HEK293T (cell line): ENCODE measurements around the gene ZNF773.
A peak's percentile ranks its signal among the peaks of the same experiment; 100 is the strongest.
"Not testable (repeated sequence)": the region's sequence is repeated elsewhere in the genome, so short reads cannot be mapped to it uniquely, and the experiment has no call there.

Experiments used
- CTCF ChIA-PET: fragments of 350-600 bp; formaldehyde crosslinking; extraction: SDS; loops from one replicate; lab custom pipeline; 2021; ENCODE audit warnings: antibody characterized with exemption, inconsistent platforms; lab: Yijun Ruan, JAX
- POLR2A ChIA-PET: fragments of 350-600 bp; formaldehyde crosslinking; extraction: SDS; loops from one replicate; lab custom pipeline; 2020; ENCODE audit warnings: antibody characterized with exemption, inconsistent platforms; lab: Yijun Ruan, JAX
- DNase-seq: peaks from one replicate; pipeline ENCODE4 v3.0.0; 2012; ENCODE audit warnings: mixed read lengths; ENCODE audit errors: extremely low spot score
- ARNT ChIP-seq: fragments of 450-650 bp; IDR thresholded peaks from 2 replicates; pipeline ENCODE4 v1.6.1; 2017; ENCODE audit warnings: mild to moderate bottlenecking
- BHLHE40 ChIP-seq: fragments of 450-650 bp; IDR thresholded peaks from 2 replicates; pipeline ENCODE4 v1.6.1; 2016; ENCODE audit warnings: mild to moderate bottlenecking, moderate library complexity, borderline replicate concordance
- CTBP1 ChIP-seq: fragments of 450-650 bp; IDR thresholded peaks from 2 replicates; pipeline ENCODE4 v1.6.1; 2016; ENCODE audit warnings: borderline replicate concordance
- ELF4 ChIP-seq: fragments of 450-650 bp; IDR thresholded peaks from 2 replicates; pipeline ENCODE4 v1.6.1; 2017; ENCODE audit warnings: antibody characterized with exemption
- FOXA1 ChIP-seq: fragments of 450-650 bp; IDR thresholded peaks from 2 replicates; pipeline ENCODE4 v1.6.1; 2016; ENCODE audit warnings: mild to moderate bottlenecking
- FOXK2 ChIP-seq: fragments of 450-650 bp; IDR thresholded peaks from 2 replicates; pipeline ENCODE4 v1.6.1; 2016; ENCODE audit warnings: mild to moderate bottlenecking
- FOXM1 ChIP-seq: fragments of 450-650 bp; IDR thresholded peaks from 2 replicates; pipeline ENCODE4 v1.6.1; 2017; ENCODE audit warnings: mild to moderate bottlenecking, borderline replicate concordance
- HDGF ChIP-seq: fragments of 450-650 bp; IDR thresholded peaks from 2 replicates; pipeline ENCODE4 v1.6.1; 2017; ENCODE audit warnings: antibody characterized with exemption, borderline replicate concordance
- L3MBTL2 ChIP-seq: fragments of 450-650 bp; conservative IDR thresholded peaks from 2 replicates; pipeline ENCODE4 v1.6.1; 2016; ENCODE audit warnings: mild to moderate bottlenecking
- LEF1 ChIP-seq: fragments of 450-650 bp; IDR thresholded peaks from 2 replicates; pipeline ENCODE4 v1.6.1; 2017; ENCODE audit warnings: mild to moderate bottlenecking, borderline replicate concordance
- NFRKB ChIP-seq: fragments of 450-650 bp; IDR thresholded peaks from 2 replicates; pipeline ENCODE4 v1.6.1; 2016; ENCODE audit warnings: mild to moderate bottlenecking, moderate library complexity
- SP1 ChIP-seq: fragments of 450-650 bp; IDR thresholded peaks from 2 replicates; pipeline ENCODE4 v1.6.1; 2017
- SUZ12 ChIP-seq: fragments of 450-650 bp; IDR thresholded peaks from 2 replicates; pipeline ENCODE4 v1.6.1; 2016; ENCODE audit warnings: mild to moderate bottlenecking
- TARDBP ChIP-seq: fragments of 450-650 bp; IDR thresholded peaks from 2 replicates; pipeline ENCODE4 v1.6.1; 2016
- ZNF384 ChIP-seq: fragments of 450-650 bp; IDR thresholded peaks from 2 replicates; pipeline ENCODE4 v1.6.1; 2016
- TF ChIP-seq, protein P1 (sequence below): fragments of 450-650 bp; IDR thresholded peaks from 2 replicates; pipeline ENCODE4 v1.6.1; 2016

Gene ZNF773

DNA sequence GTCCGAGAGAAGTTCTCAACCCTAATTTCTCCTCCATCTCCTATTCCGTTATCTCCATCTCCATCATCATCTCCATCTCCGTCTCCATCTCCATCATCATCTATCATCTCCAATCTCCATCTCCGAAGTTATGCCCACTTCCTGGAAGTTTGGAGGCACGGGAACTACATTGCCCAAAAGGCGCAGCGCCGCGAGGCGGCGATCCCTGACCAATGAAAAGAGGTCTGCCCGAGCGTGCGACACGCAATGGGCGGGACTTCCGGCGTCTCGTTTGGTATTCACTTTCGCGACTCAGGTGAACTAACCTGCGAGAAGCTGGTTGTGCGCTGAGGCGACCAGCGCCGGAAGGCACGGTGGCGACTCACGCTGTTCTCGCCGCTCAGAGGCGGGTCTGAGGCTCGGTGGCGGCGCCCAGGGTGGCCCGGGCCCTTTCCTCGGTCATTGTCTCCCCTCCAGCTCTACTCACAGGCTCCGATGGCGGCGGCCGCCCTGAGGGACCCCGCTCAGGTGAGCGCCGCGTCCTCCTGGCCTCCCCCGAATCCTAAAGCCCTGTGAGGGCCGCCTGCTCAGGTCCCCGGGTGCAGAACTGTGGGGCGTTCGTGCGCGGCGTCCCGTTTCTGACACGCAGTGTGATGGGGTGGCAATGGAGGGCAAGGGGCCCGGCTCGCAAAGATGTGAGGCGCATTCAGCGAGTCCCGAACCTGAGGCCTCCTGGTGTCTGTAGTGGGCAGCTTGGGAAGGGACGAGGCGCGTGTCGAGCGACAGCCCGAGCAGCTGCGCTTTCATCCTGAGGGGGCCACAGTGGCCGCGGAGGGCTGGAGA, 12.1 kb upstream of the ZNF773 start, which contains the start of gene ZNF419:
Gene ZNF419 (plus strand): TSS at position 274 of the 822 bp plus-strand sequence. CDS start 201 bp downstream, at position 475.
- DNase-seq: peak; percentile 88
- TF ChIP-seq ELF4 (peak; percentile 87), CTBP1 (0 out of 2 replicates have a peak, but pooled peaks have one; percentile 47)
- CTCF ChIA-PET: not testable (repeated sequence)
- POLR2A ChIA-PET: interaction anchor here (1.3 kb wide), 1 partner anchor 12 kb away, joined by 3 read pairs; the partner anchor contains the start of gene ZNF773

DNA sequence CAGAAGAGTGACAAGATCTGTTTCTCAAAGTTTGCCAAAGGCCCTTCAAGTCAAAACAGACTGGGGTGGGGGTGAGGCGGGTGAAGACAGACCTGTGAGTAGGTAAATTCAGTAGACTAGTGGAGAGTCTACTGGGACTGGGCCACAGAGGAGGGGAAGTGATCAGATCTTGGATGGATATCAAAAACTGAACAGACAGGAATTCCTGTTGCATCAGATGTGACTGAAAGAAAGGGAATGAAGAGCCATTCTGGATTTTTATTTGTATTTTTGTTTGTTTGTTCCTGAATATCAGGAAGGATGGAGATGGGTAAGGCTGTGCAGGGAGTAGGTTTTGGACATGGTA, 11.5 kb upstream of the ZNF773 start:
- POLR2A ChIA-PET: interaction anchor here (1.3 kb wide), 1 partner anchor 11 kb away, joined by 3 read pairs; the partner anchor contains the start of gene ZNF773
- CTCF ChIA-PET, DNase-seq: not testable (repeated sequence)

DNA sequence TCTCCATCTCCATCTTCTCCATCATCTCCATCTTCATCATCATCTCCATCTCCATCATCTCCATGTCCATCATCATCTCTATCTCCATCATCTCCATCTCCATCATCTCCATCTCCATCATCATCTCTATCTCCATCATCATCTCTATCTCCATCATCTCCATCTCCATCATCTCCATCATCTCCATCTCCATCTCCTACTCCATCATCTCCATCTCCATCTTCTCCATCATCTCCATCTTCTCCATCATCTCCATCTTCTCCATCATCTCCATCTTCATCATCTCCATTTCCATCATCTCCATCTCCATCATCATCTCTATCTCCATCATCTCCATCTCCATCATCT, 432 bp upstream of the ZNF773 start:
- CTCF ChIA-PET, DNase-seq: not testable (repeated sequence)
- peak; percentile 77 for TF ChIP-seq CTBP1
- POLR2A ChIA-PET: interaction anchor here (1.0 kb wide), 1 partner anchor 11 kb away, joined by 3 read pairs; the partner anchor contains the start of gene ZNF419

DNA sequence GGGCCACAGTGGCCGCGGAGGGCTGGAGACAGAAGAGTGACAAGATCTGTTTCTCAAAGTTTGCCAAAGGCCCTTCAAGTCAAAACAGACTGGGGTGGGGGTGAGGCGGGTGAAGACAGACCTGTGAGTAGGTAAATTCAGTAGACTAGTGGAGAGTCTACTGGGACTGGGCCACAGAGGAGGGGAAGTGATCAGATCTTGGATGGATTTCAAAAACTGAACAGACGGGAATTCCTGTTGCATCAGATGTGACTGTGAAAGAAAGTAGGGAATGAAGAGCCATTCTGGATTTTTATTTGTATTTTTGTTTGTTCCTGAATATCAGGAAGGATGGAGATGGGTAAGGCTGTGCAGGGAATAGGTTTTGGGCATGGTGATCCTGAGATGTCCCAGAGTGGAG, 662 bp downstream of the ZNF773 start:
- POLR2A ChIA-PET: interaction anchor here (1.0 kb wide), 1 partner anchor 13 kb away, joined by 3 read pairs; the partner anchor contains the start of gene ZNF419
- CTCF ChIA-PET, DNase-seq: not testable (repeated sequence)

DNA sequence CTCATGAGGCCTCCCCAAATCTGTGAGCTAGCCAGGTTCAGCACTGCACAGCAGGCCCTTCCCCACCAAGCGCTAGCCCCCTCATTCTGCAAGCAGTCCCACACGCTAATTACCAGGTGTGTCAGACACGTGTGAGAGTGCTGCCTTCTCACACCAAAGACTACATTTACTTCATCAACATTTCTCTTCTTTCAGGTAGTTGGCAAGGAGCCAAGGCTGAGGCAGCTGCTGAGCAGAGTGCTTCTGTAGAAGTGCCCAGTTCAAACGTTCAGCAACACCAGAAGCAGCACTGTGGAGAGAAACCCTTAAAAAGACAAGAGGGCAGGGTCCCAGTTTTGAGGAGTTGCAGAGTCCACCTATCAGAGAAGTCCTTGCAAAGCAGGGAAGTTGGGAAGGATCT, 6.4 kb downstream of the ZNF773 start:
- DNase-seq: no peak
- TF ChIP-seq ARNT (no peak), SUZ12 (no peak), CTBP1 (no peak)
- POLR2A ChIA-PET: no interaction called here
- CTCF ChIA-PET: no interaction called here

DNA sequence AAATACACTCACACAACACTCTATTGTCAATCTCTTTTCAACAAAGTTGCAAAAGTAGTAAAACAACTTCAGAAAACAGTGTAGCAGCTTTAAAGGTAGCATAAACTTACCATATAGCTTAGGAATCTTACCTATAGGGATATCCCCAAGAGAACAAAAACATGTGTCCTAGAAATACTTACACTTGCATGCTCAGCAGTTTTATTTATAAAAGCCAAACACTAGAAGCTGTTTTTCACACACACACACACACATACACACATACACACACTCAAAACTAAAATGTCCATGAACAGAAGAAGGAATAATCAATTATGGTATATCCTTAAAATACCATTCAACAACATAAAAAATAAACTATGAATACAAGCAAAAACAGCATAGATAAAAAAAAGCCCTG, 11.7 kb downstream of the ZNF773 start:
- TF ChIP-seq SUZ12: no peak
- no peak for TF ChIP-seq NFRKB
- TF ChIP-seq BHLHE40: no peak
- no peak for TF ChIP-seq FOXA1
- no peak for TF ChIP-seq HDGF
- TF ChIP-seq, protein P1, sequence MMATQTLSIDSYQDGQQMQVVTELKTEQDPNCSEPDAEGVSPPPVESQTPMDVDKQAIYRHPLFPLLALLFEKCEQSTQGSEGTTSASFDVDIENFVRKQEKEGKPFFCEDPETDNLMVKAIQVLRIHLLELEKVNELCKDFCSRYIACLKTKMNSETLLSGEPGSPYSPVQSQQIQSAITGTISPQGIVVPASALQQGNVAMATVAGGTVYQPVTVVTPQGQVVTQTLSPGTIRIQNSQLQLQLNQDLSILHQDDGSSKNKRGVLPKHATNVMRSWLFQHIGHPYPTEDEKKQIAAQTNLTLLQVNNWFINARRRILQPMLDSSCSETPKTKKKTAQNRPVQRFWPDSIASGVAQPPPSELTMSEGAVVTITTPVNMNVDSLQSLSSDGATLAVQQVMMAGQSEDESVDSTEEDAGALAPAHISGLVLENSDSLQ: no peak
- no peak for TF ChIP-seq SP1
- no peak for TF ChIP-seq CTBP1
- CTCF ChIA-PET: no interaction called here
- DNase-seq: no peak
- POLR2A ChIA-PET: no interaction called here

DNA sequence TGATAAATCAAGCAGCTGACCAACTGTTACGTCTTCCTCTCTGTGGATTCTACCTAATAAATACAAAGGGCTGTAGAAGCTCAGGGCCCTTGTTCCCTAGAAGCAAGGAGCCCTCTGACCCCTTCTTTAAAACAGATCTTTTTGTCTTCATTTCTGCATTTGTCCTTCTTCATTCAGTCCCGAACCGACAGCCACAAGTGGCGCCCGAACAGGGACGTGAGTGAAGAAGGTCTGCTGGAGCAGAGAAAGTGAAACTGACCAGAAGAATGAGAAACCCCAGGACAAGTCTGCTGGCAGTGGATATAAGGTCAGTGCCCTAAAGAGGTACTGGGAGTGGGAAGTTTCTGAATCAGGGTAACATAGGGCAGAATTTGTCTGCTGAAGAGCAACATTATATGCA, 13.1 kb downstream of the ZNF773 start:
- CTCF ChIA-PET: no interaction called here
- TF ChIP-seq NFRKB (no peak), FOXM1 (no peak), CTBP1 (no peak), ELF4 (no peak), SP1 (no peak), ARNT (no peak), SUZ12 (no peak), L3MBTL2 (no peak), BHLHE40 (no peak), LEF1 (no peak), FOXA1 (no peak), FOXK2 (no peak), ZNF384 (no peak), HDGF (no peak), TARDBP (no peak)
- TF ChIP-seq, protein P1: no peak
- DNase-seq: no peak
- POLR2A ChIA-PET: no interaction called here

DNA sequence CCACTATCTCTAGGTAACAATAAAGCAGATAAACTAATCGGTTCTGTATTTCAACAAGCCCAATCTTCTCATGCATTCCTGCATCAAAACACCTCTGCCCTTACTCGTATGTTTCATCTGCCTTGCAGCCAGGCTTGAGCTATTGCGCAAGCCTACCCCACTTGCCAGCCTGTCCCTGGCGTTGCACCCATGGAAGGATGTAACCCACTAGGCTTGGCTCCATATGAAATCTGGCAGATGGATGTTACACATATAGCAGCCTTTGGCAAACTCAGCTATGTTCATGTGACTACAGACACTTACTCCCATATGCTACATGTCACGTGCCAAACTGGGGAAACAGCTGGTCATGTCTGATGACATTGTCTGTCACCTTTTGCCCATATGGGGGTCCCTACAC, 15.5 kb downstream of the ZNF773 start:
- no peak for DNase-seq
- no peak for TF ChIP-seq NFRKB
- TF ChIP-seq ELF4: no peak
- no peak for TF ChIP-seq LEF1
- TF ChIP-seq L3MBTL2: no peak
- no peak for TF ChIP-seq ARNT
- TF ChIP-seq BHLHE40: no peak
- no peak for TF ChIP-seq FOXK2
- no peak for TF ChIP-seq HDGF
- TF ChIP-seq FOXA1: no peak
- TF ChIP-seq SP1: no peak
- TF ChIP-seq, protein P1: no peak
- no peak for TF ChIP-seq SUZ12
- no peak for TF ChIP-seq TARDBP
- ChIA-PET POLR2A (no interaction called here), CTCF (no interaction called here)

DNA sequence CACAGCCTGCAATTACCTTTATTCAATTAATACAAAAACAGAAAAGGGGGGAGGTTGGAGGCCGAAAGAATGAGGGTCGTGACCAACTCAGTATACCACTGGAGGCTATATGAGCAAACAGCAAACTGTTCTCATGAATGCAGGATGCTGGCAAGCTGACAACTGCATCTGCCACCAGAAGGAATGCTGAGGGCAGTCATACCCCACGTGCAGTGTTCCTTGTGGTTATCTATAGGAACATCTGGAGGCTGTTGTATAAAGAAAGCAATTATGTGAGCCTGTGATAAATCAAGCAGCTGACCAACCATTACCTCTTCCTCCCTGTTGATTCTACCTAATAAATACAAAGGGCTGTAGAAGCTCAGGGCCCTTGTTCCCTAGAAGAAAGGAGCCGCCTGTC, 18.3 kb downstream of the ZNF773 start:
- DNase-seq, POLR2A ChIA-PET: not testable (repeated sequence)

More for the DNA sequence above, 18.3 kb downstream of the ZNF773 start:
- CTCF ChIA-PET: not testable (repeated sequence)
